K562 (cell line): Measurements from ENCODE around the gene EPS8. TPM values are rescaled to one million over a fixed set of nuclear protein-coding genes. Genes with fewer than 3 reads are reported as not detected.

Source experiments
- ATAC-seq: fragments of 200-7000 bp; cut with Tn5 transposase; 3 replicates; pipeline ENCODE4 v1.9.1; 2020; ENCODE audit warnings: moderate library complexity
- BruUV-seq: library from RNA; stranded (reverse); fragments of 400-500 nt; replicated peaks from 2 replicates; lab custom pipeline; 2021; lab: Mats Ljungman, UMichigan
- CTCF ChIA-PET: fragments of 300-600 bp; formaldehyde crosslinking; extraction: SDS; loops from one replicate; lab custom pipeline; 2021; ENCODE audit warnings: low intra/inter-chr PET ratio; lab: Yijun Ruan, JAX
- POLR2A ChIA-PET: fragments of 300-600, 350-650 bp; sonication (Branson Sonifier 250); formaldehyde crosslinking; extraction: SDS; loops from one replicate; lab custom pipeline; 2021; ENCODE audit warnings: antibody characterized with exemption, inconsistent platforms; lab: Yijun Ruan, JAX
- DNase-seq, 4 experiments: peaks; one replicate each; pipeline versions ENCODE4 v3.0.0 to v3.0.0-alpha.2; 2011 to 2018; ENCODE audit warnings: low spot score in 3 of 4, mixed read lengths in 3 of 4; ENCODE audit errors: extremely low read depth in 1 of 4
- FAIRE-seq: peaks from 2 replicates; lab custom pipeline; 2011; peaks lifted over from hg19 to GRCh38; lab: Jason Lieb, UNC
- H2AFZ ChIP-seq: 2 replicates; pipeline ENCODE4 v1.6.0; 2011; ENCODE audit warnings: low read depth, low read length, control low read depth, inconsistent platforms
- H3K27ac ChIP-seq: fragments of 200-600 bp; 3 replicates; pipeline ENCODE4 v1.8.0; 2011; ENCODE audit warnings: low read depth, mild to moderate bottlenecking, control low read depth, inconsistent platforms, low read length, moderate library complexity, mixed read lengths; ENCODE audit errors: extremely low read depth
- H3K27me3 ChIP-seq, 2 experiments: fragments of 300-600 bp in 1 of 2; 2 replicates in 1 of 2; 3 replicates in 1 of 2; pipeline versions ENCODE4 v1.6.0 to v1.8.0; 2011; ENCODE audit warnings: inconsistent platforms in 2 of 2, low read length in 2 of 2, mild to moderate bottlenecking in 1 of 2, mixed read lengths in 1 of 2, moderate library complexity in 1 of 2; ENCODE audit not compliant: control insufficient read depth in 2 of 2, insufficient read depth in 2 of 2
- H3K36me3 ChIP-seq: fragments of 300-600 bp; 3 replicates; pipeline ENCODE4 v1.8.0; 2011; ENCODE audit warnings: mild to moderate bottlenecking, low read length, inconsistent platforms; ENCODE audit not compliant: control insufficient read depth, insufficient read depth
- H3K4me1 ChIP-seq, 2 experiments: fragments of 200-600 bp in 1 of 2; replicated peaks in 1 of 2; 2 replicates in 1 of 2; 3 replicates in 1 of 2; pipeline versions ENCODE4 v1.5.1 to v1.8.0; 2011; ENCODE audit warnings: inconsistent platforms in 2 of 2, low read length in 2 of 2, mild to moderate bottlenecking in 1 of 2, mixed read lengths in 1 of 2, moderate library complexity in 1 of 2; ENCODE audit not compliant: control insufficient read depth in 2 of 2, insufficient read depth in 2 of 2
- H3K4me2 ChIP-seq: 2 replicates; pipeline ENCODE4 v1.6.1; 2011; ENCODE audit warnings: low read length, control low read depth, inconsistent platforms, mixed read lengths; ENCODE audit not compliant: insufficient read depth
- H3K4me3 ChIP-seq: fragments of 200-600 bp; sonication (generic), shearing (Covaris generic); 2 replicates; pipeline ENCODE4 v1.5.1; 2016; ENCODE audit warnings: control low read depth, inconsistent platforms
- H3K79me2 ChIP-seq: fragments of 200-600 bp; 3 replicates; pipeline ENCODE4 v1.8.0; 2011; ENCODE audit warnings: low read length, inconsistent platforms; ENCODE audit not compliant: control insufficient read depth, insufficient read depth
- H3K9ac ChIP-seq, 2 experiments: 2 replicates each; pipeline versions ENCODE4 v1.6.0 to v1.6.1; 2011; ENCODE audit warnings: low read depth in 2 of 2, low read length in 2 of 2, control low read depth in 1 of 2, inconsistent platforms in 1 of 2, mild to moderate bottlenecking in 1 of 2, mixed read lengths in 1 of 2; ENCODE audit not compliant: insufficient read depth in 1 of 2
- H3K9me1 ChIP-seq: one replicate; pipeline ENCODE4 v1.6.0; 2011; ENCODE audit warnings: inconsistent platforms, mild to moderate bottlenecking, low read length, moderate library complexity; ENCODE audit not compliant: control insufficient read depth, insufficient read depth
- H3K9me3 ChIP-seq: replicated peaks from 2 replicates; pipeline ENCODE4 v1.5.1; 2011; ENCODE audit warnings: low read depth, low read length, inconsistent platforms; ENCODE audit not compliant: control insufficient read depth, insufficient read depth
- H4K20me1 ChIP-seq: replicated peaks from 2 replicates; pipeline ENCODE4 v1.6.1; 2011; ENCODE audit warnings: low read length, inconsistent platforms, mixed read lengths; ENCODE audit not compliant: control insufficient read depth, insufficient read depth
- FOXK2 ChIP-seq, 2 experiments: fragments of 450-650 bp; IDR thresholded peaks in 1 of 2; conservative IDR thresholded peaks in 1 of 2; 2 replicates each; pipeline ENCODE4 v1.6.1; 2016; ENCODE audit warnings: low read depth in 2 of 2, mild to moderate bottlenecking in 1 of 2
- MYNN ChIP-seq, 2 experiments: sonication (generic); formaldehyde crosslinking in 1 of 2; IDR thresholded peaks; 2 replicates each; pipeline versions ENCODE4 v1.5.0 to v1.6.1; 2016 to 2020; ENCODE audit warnings: antibody characterized with exemption in 1 of 2, missing genetic modification reagents in 1 of 2
- ZNF134 ChIP-seq: fragments of 250-450 bp; sonication (Bioruptor Pico); conservative IDR thresholded peaks from 2 replicates; pipeline ENCODE4 v1.4.0; 2020
- ZNF436 ChIP-seq: fragments of 250-450, 450-650 bp; sonication (Bioruptor Pico); formaldehyde crosslinking; IDR thresholded peaks from 2 replicates; pipeline ENCODE4 v1.7.0; 2020; ENCODE audit warnings: mild to moderate bottlenecking
- ZNF583 ChIP-seq: fragments of 250-450 bp; sonication (Bioruptor Pico); IDR thresholded peaks from 2 replicates; pipeline ENCODE4 v1.4.0; 2020
- ZNF592 ChIP-seq: fragments of 450-650 bp; IDR thresholded peaks from 2 replicates; pipeline ENCODE4 v1.6.1; 2017; ENCODE audit warnings: antibody characterized with exemption, mild to moderate bottlenecking
- ZNF780A ChIP-seq: fragments of 250-450 bp; sonication (Bioruptor Pico); IDR thresholded peaks from 2 replicates; pipeline ENCODE4 v1.5.0; 2021; ENCODE audit warnings: mild to moderate bottlenecking
- WGBS: fragments of 100-300 bp; shearing (Covaris generic); methylation state at CpG from one replicate; pipeline ENCODE4 v1.1.6; 2016; ENCODE audit warnings: low coverage, mixed read lengths; ENCODE audit not compliant: insufficient coverage; ENCODE audit errors: missing lambda C conversion rate; 5-methylcytosine and 5-hydroxymethylcytosine counted together
- in situ Hi-C: fragments of 300-500 bp; cut with MboI; formaldehyde crosslinking; loops from 4 replicates; pipeline ENCODE4 v1.15.0; 2018; ENCODE audit warnings: inconsistent platforms, mixed read lengths
- intact Hi-C: fragments of 100-400 bp; cut with micrococcal nuclease; formaldehyde crosslinking; loops from 2 replicates; pipeline ENCODE4 v1.14.2; 2022
- polyA plus RNA-seq, 8 experiments: library from polyadenylated mRNA; depleted of rRNA in 4 of 8; stranded (reverse) in 5 of 8; unstranded in 3 of 8; fragments of >200 nt; fragmentation: Nextera tagmentation in 2 of 8; fragmentation: Illumina TruSeq in 1 of 8; extraction: Ambion mirVana in 2 of 8; extraction: Trizol in 1 of 8; gene quantifications; 2 replicates each; pipeline versions ENCODE4 v1.2.1 to v1.2.3, GENCODE V29; 2011 to 2014; ENCODE audit warnings: inconsistent platforms in 1 of 8, missing spikeins in 1 of 8
- total RNA-seq, 7 experiments: library from RNA; depleted of rRNA in 6 of 7; stranded (reverse); fragments of >200 nt in 6 of 7; fragmentation: Illumina TruSeq in 2 of 7; extraction: Trizol in 2 of 7; gene quantifications; 2 replicates each; pipeline versions ENCODE4 v1.2.1 to v1.2.3, GENCODE V29; 2011 to 2021; ENCODE audit warnings: low replicate concordance in 1 of 7
- TF ChIP-seq, protein P1 (sequence below): fragments of 250-450 bp; sonication (Bioruptor Pico); IDR thresholded peaks from 2 replicates; pipeline ENCODE4 v1.5.0; 2021; ENCODE audit warnings: mild to moderate bottlenecking, moderate library complexity

EPS8 gene
- total and polyA plus RNA-seq, 9 of the 15 experiments (the other 6 are each of a cell fraction or from before 2014, with no cell fraction given) = 0.10 to 1.9 (median 0.33) TPM

GRCh38 chr12:15808652-15809051, 19.5 kb upstream of the EPS8 start:
- Histone ChIP-seq H4K20me1 (no peaks in the 10 kb centered on the region), H3K9me1 (no peaks in the 10 kb centered on the region), H2AFZ (no peak overlapping the region), H3K27ac (no peak overlapping the region), H3K36me3 (no peaks in the 10 kb centered on the region), H3K9ac (no peak overlapping the region), H3K27me3 (no peaks in the 10 kb centered on the region), H3K4me3 (no peak overlapping the region), H3K79me2 (no peaks in the 10 kb centered on the region), H3K4me2 (no peak overlapping the region), H3K4me1 (no peaks in the 10 kb centered on the region), H3K9me3 (no peaks in the 10 kb centered on the region)
- 0% methylated on average over 3 of the region's 3 CpGs for whole genome bisulfite sequencing
- no TSS peak for BruUV-seq
- POLR2A ChIA-PET = no interaction called here
- ATAC-seq (no peak), DNase-seq (no peak), FAIRE-seq (no peak)
- in situ Hi-C loops (no loop called here), intact Hi-C loops (no loop called here)
- CTCF ChIA-PET = no interaction called here
- no peak for TF ChIP-seq FOXK2 (conservative IDR thresholded peaks at IDR 0.05 in 1 of 2, IDR thresholded peaks at IDR 0.05 in 1 of 2; ENCODE audit: low read depth in 2 of 2)
- TF ChIP-seq, protein P1, sequence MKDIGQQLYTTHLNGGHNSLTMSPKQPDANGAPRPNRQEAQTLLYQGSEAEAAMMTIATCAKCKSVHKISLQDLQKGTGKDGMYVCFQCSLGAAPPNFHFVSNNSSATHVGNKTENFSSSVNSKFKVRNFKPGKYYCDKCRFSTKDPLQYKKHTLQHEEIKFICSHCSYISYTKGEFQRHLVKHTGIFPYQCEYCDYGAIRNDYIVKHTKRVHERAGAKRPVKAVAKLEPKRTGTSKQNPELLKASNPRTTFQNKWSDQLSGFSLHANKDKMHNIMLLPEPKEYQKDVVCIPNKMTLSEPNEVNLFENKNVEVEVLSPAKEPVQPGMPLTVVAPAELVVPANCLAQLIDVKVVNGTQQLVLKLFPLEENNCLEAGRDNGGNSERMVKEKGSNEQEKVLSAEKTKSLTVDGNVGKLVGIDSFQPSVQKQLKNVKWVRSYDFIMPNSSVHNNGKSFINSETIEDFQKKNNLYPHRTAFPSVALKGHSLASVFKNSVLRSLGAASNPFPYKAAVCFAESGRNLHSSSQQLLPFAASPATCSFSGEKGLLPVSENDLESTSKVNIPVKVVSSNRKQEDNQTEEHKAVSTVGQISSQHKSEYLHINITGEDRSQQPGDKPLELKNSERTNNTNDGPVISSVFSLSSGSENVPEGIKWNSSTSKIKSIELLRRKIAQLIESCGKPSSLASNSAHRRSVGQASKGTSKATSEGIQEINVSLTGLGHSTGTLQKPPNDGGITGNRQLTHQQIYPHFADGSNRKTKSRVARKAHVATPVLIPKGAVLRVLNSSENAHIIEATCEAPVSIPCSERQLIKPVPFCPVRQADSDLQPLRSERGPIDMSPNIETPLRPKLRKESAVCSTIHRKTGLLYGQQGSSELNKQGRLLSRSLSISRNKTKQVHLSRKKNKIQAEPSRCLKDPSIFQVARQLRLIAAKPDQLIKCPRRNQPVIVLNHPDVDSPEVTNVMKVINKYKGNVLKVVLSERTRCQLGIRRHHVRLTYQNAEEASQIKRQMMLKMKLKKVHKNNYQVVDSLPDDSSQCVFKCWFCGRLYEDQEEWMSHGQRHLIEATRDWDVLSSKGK (CRISPR knock-in tag) = no peak
- no peak for TF ChIP-seq ZNF592
- TF ChIP-seq ZNF780A (CRISPR knock-in tag) = no peak
- TF ChIP-seq ZNF134 (CRISPR knock-in tag) = no peak
- no peak for TF ChIP-seq ZNF436 (CRISPR knock-in tag)
- no peak for TF ChIP-seq ZNF583 (CRISPR knock-in tag)
- no peak for TF ChIP-seq MYNN (IDR thresholded peaks at IDR 0.05)
- no peak for TF ChIP-seq MYNN (CRISPR knock-in tag; IDR thresholded peaks at IDR 0.05)
